Activated CD4-positive, alpha-beta T cell treated with anti-CD3 and anti-CD28 coated beads, Interleukin-2, Interleukin-4, amounts not matched to agents 100 ng/mL and 50 ng/mL, durations not matched to agents 16 hours and 8 hours (primary cell): Measurements from ENCODE around the gene NACC2.

Experiments
- DNase-seq: peaks from one replicate; pipeline ENCODE4 v3.0.0-alpha.2; 2020; ENCODE audit warnings: low spot score

NACC2 gene

GRCh38 chr9:136129176-136129575, 34.1 kb upstream of the NACC2 start:
- DNase-seq, result no peak

- DNase-seq, result no peak
Observed at GRCh38 chr9:136128436-136128835, 33.3 kb upstream of the NACC2 start.

DNA sequence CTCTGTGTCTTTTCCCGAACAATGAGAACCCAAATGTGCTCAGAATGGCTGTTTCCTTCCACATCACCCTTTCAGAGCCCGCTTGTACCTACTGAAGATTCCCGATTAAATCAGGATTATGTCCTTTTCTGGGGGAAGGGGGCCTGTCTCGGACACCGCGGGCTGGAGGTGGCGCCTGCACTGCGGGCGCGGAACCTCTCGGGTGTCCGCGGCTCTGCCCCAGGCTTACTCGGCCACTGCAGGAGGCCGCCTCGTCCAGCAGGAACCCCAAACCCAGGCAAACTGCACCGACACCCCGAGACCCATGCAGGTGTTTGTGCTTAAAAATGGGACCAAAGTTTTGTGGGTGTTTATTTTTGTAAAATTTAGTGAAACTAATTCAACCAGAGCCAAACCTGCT, 32.2 kb upstream of the NACC2 start:
- DNase-seq, result no peak

- no peak for DNase-seq
Observed at GRCh38 chr9:136124976-136125692, 30.0 kb upstream of the NACC2 start.

GRCh38 chr9:136122425-136123383, 27.6 kb upstream of the NACC2 start:
- peak; percentile 68 for DNase-seq

- DNase-seq, result no peak
Observed at GRCh38 chr9:136121801-136122200, 26.7 kb upstream of the NACC2 start.

DNA sequence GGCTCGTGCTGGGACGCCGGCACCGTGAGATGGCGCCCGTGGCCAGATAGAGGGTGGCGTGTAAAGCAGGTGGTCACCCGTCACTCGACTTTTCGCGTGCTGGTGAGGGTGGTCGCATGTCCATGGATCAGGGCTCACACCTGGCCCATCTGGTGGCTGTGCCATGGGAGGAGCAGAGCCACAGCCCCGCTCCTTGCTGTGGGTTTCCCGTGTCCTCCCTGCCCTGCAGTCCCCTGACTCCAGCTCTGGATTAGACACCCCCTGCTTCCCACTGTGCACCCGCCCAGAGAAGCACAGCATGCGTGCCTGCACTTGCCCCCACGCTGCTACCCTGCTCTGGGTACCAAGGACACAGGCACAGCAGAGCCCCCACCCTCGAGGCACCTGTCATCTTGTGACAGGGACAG, 25.4 kb upstream of the NACC2 start:
- DNase-seq, result no peak

GRCh38 chr9:136119883-136120393, 24.8 kb upstream of the NACC2 start:
- DNase-seq, result no peak

GRCh38 chr9:136119061-136119882, 24.2 kb upstream of the NACC2 start:
- DNase-seq, result no peak

DNA sequence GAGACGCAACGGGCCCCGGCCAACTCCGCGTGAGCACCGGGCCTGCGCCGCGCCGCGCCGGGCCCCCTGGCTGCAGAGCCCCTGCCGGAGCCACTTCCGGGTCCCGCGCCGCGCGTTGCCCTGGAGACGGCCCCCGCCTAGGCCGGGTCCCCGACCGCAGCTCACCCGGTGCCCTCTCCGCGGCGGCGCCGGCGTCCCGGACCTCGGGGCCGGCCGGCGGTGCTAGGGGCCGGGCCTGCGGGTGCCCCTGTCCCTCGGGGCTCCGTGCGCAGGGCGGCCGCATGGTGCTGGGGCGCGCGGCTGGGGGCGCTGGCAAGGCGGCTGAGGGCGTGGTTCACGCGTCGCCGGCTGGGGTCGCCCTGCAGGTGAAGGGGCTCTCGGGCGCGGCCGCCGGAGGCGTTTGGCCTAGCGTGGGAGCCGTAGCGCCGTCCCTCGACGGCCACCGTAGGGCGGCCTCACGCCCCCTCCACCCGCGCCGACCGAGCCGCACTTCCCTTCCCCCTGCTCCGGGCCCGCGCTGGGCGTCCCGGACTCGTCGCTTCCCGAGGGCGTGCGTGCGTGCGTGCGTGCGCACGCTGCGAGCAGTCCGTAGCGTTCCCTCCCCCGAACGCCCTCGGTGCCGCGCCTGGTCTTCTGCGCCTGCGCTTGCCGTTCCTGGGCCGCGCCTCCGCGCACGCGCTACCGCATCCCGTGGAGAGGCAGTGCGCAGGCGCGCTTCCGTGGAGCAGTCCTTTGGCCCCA, 23.4 kb upstream of the NACC2 start, which contains the start of gene TMEM250:
TSS of gene TMEM250 (minus strand) at position 556 of the 741 bp plus-strand sequence. CDS start 1,975 bp downstream, outside the sequence.
- peak; percentile 97 for DNase-seq

DNA sequence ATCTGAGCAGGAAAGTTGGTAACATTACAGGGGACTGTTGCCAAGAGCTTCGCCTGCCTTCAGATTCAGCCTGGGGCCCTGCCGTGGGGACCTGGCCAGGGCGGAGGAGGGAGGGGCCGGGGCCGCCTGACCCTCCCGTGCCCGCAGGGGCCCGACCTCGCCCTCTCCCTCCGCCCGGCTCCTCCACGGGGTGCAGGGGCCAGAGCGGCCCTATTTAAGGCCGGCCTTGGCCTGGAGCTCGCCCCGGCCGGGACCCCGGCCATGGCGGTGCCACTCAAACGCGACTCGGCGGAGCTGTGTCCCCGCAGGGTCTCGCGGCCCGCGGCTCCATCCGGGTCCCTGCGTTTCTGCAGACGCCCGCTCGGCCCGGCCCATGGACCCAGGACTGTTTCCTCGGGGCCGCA, 22.8 kb upstream of the NACC2 start:
- no peak for DNase-seq

- peak; percentile 65 for DNase-seq
Observed at GRCh38 chr9:136117291-136117915, 22.3 kb upstream of the NACC2 start.

DNA sequence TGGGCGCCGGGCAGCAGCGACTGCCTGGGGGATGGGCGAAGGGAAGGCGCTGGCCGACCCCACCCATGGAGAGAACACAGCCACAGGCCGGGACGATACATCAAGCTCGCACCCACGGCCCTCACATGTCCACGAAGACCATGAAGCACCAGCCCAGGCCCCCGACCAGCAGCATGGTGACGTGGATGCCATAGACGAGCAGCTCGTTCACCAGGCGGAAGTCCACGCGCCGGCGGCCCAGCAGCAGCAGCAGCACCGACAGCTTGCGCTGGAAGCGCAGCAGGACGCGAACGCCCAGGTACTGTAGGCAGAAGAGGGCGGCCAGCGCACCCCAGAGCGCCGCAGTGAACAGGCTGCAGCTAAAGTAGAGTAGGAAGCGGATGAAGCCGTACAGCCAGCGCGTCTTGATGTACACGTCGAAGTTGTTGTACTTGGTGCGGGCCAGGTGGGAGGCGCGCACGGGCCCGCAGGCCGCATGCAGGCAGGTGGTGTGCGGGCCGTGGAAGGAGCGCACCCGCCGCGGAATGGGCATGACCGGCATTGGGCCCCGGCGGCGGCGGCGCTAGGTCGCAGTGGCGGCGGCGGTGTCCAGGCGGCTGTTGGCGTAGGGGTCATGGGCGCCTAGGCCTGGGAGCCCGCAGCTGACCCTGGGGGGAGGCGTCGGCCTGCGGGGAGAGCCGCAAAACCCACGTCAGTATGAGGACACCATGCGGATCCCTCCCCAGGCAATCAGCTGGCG, 21.4 kb upstream of the NACC2 start:
- DNase-seq, result no peak

DNA sequence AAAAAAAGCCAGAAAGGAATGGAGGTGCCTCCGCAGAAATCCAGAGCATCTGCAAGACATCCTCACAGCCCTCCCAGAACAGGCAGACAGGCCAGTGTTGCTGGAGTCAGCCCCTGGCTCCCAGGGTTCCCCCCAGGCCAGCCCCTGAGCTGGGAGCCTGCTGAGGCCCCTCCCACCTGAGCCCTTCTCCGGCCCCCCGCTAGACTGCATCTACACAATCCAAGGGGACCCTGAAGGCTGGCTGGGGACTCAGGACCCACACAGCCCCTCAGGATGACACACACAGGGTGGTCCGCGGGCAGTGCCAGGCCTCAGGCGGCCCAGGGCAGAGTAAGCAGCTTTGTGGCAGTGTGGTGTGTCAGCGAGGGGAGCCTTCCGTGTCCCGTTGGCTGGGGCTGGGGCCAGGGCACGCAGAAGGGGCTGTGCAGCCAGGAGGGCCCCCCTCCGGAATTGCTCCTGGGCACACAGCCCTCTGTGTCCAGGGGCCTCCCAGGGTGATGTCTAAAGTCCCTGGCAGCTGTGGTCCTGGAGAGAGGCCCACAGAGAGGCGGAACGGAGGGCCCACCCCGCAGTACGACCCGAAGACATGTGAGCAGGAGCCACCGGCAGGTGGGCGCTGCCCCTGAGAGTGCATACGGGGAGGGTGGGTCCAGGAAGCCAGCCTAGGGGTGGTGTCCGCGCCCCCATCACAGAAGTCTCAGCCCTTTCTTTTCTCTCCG, 20.7 kb upstream of the NACC2 start:
- DNase-seq, result no peak

GRCh38 chr9:136115206-136115605, 20.1 kb upstream of the NACC2 start:
- DNase-seq, result no peak

GRCh38 chr9:136114610-136115009, 19.5 kb upstream of the NACC2 start:
- no peak for DNase-seq

GRCh38 chr9:136112541-136112940, 17.5 kb upstream of the NACC2 start:
- DNase-seq, result no peak

GRCh38 chr9:136111910-136112309, 16.8 kb upstream of the NACC2 start:
- no peak for DNase-seq

DNA sequence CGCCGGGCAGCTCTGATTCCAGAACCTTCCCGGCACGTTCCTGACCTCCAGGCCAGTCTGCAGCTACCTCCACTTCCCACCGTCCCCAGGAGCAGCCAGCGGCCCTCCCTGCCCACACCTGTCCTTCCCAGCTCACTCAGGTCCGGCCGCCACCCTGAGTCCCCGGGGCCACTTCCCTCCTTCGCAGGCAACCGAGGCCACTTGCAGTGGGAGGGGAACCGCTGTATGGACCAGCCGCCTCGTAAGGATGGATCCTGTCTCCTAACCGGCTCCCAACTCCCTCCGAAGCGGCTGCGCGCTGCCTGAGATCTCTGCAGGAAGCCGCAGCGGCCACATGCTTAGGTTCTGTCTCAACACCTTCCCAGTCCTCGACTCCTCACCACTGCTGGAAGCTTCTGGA, 16.1 kb upstream of the NACC2 start:
- DNase-seq, result no peak
